Ovary (tissue), 1 donor: Measurements from ENCODE around the gene IMPDH2.

Experiments used
- EP300 ChIP-seq: sonication (generic); formaldehyde crosslinking; IDR thresholded peaks from one replicate; pipeline ENCODE4 v1.6.1; 2017; ENCODE audit warnings: antibody characterized with exemption
- POLR2A ChIP-seq: fragments of 450-650 bp; IDR thresholded peaks from one replicate; pipeline ENCODE4 v1.6.1; 2017; ENCODE audit warnings: antibody characterized with exemption, mild to moderate bottlenecking, moderate library complexity

DNA sequence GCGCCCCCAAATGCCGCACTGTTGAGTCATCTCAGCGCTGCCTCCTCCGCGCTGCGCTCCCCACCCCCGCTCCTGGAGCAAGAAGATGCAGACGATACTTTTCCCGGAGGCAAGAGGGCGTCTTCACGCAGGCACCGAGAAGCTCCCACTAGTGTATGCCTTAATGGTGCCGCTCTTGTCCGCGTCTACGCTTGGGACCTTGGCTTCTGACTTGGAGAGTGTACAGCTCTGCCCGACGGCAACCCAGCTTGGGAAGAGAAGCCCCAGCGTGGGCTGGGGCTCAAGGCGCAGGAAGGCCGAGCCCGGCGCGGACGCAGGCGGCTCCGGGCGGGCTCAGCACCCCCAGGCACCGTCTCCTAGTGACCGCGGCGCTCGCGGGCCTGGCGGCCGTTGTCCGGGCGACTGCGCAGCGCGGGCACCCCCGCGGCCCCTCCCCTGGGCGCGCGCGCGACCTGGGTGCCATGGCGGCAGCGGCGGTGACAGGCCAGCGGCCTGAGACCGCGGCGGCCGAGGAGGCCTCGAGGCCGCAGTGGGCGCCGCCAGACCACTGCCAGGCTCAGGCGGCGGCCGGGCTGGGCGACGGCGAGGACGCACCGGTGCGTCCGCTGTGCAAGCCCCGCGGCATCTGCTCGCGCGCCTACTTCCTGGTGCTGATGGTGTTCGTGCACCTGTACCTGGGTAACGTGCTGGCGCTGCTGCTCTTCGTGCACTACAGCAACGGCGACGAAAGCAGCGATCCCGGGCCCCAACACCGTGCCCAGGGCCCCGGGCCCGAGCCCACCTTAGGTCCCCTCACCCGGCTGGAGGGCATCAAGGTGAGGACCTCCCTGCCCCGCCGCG, 39.2 kb downstream of the IMPDH2 start, which contains the start of gene P4HTM:
- TF ChIP-seq POLR2A (peak; percentile 74), EP300 (no peak)
